GM12873 (cell line): ENCODE measurements around the gene TARS3.

Experiments used
- TF ChIP-seq, protein P1 (sequence below): IDR thresholded peaks from 2 replicates; pipeline ENCODE4 v1.5.1; 2012; ENCODE audit warnings: low read depth, mild to moderate bottlenecking, moderate library complexity, low read length, control low read depth; ENCODE audit not compliant: insufficient read depth; ENCODE audit errors: missing control alignments

Gene TARS3

DNA sequence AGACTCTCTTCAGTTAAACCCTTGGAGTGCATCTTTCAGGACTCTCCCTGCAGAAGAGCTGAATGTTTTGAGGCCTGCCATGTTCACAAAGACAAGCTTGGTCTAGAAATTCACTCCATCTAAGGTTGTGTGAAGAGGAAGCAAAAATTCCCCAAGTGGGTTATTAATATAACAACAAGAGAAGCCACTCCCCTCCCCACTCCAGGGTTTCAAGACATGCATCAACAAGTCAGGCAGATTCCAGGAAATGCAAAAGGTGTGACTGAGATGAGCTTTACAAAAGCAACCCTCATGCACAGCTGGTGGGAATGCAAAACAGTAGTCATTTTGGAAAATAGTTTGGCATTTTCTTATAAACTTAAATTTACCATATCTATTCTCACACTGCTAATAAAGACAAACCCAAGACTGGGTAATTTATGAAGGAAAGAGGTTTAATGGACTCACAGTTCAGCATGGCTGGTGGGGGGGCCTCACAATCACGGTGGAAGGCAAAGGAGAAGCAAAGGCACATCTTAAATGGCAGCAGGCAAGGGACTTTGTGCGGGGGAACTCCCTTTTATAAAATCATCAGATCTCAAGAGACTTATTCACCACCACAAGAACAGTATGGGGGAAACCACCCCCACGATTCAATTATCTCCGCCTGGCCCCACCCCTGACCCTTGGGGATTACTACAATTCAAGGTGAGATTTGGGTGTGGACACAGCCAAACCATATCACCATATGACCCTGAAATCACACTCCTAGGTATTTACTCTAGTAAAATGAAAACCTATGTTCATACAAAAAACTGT is 31.3 kb downstream of the TARS3 start:
- TF ChIP-seq, protein P1, sequence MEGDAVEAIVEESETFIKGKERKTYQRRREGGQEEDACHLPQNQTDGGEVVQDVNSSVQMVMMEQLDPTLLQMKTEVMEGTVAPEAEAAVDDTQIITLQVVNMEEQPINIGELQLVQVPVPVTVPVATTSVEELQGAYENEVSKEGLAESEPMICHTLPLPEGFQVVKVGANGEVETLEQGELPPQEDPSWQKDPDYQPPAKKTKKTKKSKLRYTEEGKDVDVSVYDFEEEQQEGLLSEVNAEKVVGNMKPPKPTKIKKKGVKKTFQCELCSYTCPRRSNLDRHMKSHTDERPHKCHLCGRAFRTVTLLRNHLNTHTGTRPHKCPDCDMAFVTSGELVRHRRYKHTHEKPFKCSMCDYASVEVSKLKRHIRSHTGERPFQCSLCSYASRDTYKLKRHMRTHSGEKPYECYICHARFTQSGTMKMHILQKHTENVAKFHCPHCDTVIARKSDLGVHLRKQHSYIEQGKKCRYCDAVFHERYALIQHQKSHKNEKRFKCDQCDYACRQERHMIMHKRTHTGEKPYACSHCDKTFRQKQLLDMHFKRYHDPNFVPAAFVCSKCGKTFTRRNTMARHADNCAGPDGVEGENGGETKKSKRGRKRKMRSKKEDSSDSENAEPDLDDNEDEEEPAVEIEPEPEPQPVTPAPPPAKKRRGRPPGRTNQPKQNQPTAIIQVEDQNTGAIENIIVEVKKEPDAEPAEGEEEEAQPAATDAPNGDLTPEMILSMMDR, result no peak

DNA sequence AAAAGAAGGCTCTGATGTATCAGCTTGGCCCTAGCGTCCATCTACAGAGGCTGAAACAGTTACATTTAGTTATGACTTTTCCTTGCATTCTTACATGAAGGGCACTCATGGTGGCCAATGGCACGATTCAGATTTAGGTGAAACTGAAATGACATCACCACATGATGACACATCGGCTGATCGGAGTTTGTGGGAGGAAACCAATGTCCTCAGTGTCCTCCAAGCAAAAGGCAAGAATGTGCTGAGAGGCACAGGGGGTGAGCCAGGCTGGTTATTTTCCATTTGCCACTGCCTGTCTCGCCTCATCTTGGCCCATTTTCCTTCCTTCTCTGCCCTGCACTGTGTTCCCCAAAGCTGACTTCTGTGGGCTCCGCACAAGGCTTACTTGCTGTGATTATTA is 34.4 kb downstream of the TARS3 start:
- TF ChIP-seq, protein P1, result no peak

DNA sequence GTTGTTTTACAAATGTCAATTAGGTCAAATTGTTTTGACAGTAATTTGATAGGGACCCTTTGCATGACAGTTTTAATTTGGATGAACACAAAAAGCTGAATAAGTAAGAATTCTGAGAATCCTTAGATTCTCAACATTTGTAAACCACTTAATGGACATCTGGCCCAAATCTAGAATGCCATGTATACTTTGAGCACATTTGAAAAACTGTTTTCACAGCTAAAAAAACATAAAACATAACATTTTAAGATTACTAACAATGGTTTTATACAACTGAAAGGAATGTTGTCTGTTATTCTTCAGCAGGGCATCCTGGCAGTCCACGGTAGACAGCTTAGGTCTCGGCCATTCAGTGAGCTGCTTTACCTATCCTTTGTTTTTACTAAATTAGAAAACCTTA is 37.6 kb downstream of the TARS3 start:
- TF ChIP-seq, protein P1, result no peak

DNA sequence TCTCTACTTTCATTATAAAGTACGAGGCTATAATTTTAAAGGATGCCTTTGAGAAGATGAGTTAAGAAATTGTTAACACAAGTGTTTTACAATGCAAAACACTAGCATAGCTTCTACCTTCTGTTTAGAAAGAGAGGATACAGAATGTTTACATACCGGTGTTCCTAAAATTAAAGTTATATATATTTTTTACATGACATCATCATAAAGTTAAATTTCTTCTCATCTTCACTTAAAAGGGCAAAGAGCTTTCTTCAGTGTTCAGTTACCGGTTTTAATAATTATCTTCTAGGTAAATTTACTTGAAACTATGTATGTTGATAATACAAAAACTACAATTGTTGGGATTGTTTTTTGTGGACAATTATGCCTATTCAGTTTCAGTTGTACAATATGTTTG is 39.4 kb downstream of the TARS3 start:
- TF ChIP-seq, protein P1, result no peak

DNA sequence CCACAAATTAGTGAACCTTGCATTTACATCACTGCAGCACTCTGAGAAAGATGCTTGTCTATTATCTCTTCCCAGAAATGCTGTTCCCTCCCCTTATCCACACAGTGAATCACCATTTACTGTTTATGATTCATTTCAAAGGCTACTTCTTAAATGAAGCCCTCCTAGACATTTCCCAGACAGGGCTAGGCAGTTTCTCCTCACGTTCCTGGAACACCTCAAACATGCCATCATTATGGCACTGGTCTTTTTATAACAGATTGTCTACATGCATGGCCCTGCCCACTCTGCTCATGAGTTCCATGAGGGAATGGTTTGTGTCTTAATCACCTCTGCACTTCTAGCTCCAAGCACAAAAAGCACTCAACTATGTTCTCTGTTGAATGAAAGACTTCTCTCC is 39.9 kb downstream of the TARS3 start:
- TF ChIP-seq, protein P1, result no peak

DNA sequence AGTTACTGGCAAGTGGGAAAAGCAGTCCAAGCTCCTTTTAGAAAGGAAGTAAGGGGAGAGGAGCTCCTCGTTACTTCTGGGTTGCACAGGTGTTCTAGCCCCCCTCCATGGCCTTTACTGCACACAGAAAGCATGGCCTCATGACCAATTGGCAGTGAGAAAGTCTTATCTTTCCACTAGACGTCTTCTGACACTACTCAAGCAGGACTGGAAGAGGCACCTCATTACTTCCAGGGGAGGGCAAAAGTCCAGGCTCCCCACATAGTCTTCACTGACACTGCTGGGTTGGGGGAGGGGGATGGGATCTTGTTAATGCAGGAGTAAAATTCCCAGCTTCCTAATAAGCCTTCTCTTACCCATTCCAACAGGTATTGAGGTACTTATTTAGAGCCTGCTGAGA is 44.5 kb downstream of the TARS3 start:
- TF ChIP-seq, protein P1, result no peak

DNA sequence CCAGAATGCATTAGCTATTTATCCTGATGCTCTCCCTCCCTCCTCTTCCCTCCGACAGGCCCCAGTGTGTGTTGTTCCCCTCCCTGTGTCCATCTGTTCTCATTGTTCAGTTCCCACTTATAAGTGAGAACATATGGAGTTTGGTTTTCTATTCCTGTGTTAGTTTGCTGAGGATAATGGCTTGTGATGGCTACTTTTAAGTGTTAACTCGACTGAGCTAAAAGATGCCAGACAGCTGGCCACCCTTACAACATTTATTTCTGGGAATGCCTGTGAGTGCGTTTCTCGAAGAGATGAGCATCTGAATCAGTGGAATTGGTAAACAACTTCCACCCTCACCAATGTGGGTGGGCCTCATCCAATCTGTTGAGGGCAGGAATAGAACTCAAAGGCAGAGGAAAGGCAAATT is 47.3 kb downstream of the TARS3 start:
- TF ChIP-seq, protein P1, result no peak
